Pancreas (tissue), 10 donors: ENCODE results near the gene SOD3. TPM values are rescaled to one million over a fixed set of nuclear protein-coding genes. Genes with fewer than 3 reads are reported as not detected.

Experiments
- ATAC-seq, 4 donors: fragments of 200-7000 bp; cut with Tn5 transposase; one replicate each; pipeline versions ENCODE4 v1.8.0 to v1.9.1; 2020; ENCODE audit warnings: mild to moderate bottlenecking in 4 of 4, moderate library complexity in 4 of 4
- DNase-seq, 6 donors: peaks; one replicate each; pipeline ENCODE4 v3.0.0-alpha.2; 2020
- FAIRE-seq: peaks from 2 replicates; lab custom pipeline; 2012; peaks lifted over from hg19 to GRCh38; lab: Jason Lieb, UNC
- H3K27ac ChIP-seq, 4 donors: fragments of 200-600 bp; sonication (generic); 1 replicate in 3 of 4; 2 replicates in 1 of 4; pipeline versions ENCODE4 v1.5.0 to v1.8.0; 2020
- H3K27me3 ChIP-seq, 4 donors: fragments of 200-600 bp; one replicate each; pipeline ENCODE4 v1.8.0; 2021
- H3K36me3 ChIP-seq, 3 donors: fragments of 200-600 bp; sonication (generic) in 1 of 3; one replicate each; pipeline versions ENCODE4 v1.5.0 to v1.8.0; 2020 to 2021
- H3K4me1 ChIP-seq, 3 donors: fragments of 200-600 bp; one replicate each; pipeline ENCODE4 v1.8.0; 2021
- H3K4me3 ChIP-seq, 4 donors: fragments of 200-600 bp; sonication (generic) in 2 of 4; one replicate each; pipeline versions ENCODE4 v1.5.0 to v1.8.0; 2020 to 2021
- H3K9me3 ChIP-seq, 4 donors: fragments of 200-600 bp; one replicate each; pipeline ENCODE4 v1.8.0; 2021
- WGBS, 2 donors: extraction: QIAGEN DNeasy Blood & Tissue Kit; methylation state at CpG; one replicate each; pipeline ENCODE4 v1.1.7; 2013; 5-methylcytosine and 5-hydroxymethylcytosine counted together
- intact Hi-C, 3 donors: fragments of 100-400 bp; cut with DNase I; formaldehyde crosslinking; loops; one replicate each; pipeline versions ENCODE4 v1.11.1 to v1.14.2; 2022
- polyA plus RNA-seq, 2 donors: library from polyadenylated mRNA; stranded (reverse); fragments of 200-250 nt; gene quantifications; one replicate each; pipeline ENCODE4 v1.2.3, GENCODE V29; 2013
- total RNA-seq, 6 donors: library from RNA; stranded (reverse); fragmentation: NEBNext Ultra II Directional in 4 of 6; extraction: Animal tissue kit (Norgen Biotek cat#: 25700) in 4 of 6; gene quantifications; one replicate each; pipeline versions ENCODE4 v1.2.1 to v1.2.4, GENCODE V29; 2021 to 2023
- TF ChIP-seq, protein P1 (sequence below), 4 donors: fragments of 200-600 bp; sonication (generic) in 3 of 4; IDR thresholded peaks; one replicate each; pipeline versions ENCODE4 v1.5.0 to v1.8.0; 2021; ENCODE audit warnings: antibody characterized with exemption in 4 of 4
- donor health status: healthy with polysubstance abuse.
- donor health status: DM: no; HTN: no; CAD: no; lungs with moderate emphysema.
- donor health status: DM: no; HTN: no; CAD: no.
- donor health status: control.
- donor health status: control.
- donor health status: Bipolar disorder and iron deficiency.
- donor health status: DM: yes; HTN: yes; CAD: no.
- donor health status: DM: no; HTN: no; CAD: no.
- donor health status: DM: no; HTN: no; CAD: no.
- donor health status: DM: yes; HTN: yes; CAD: no.

Gene SOD3
- total and polyA plus RNA-seq, 8 donors: 21.2 to 43.9 (median 37.2) TPM

DNA sequence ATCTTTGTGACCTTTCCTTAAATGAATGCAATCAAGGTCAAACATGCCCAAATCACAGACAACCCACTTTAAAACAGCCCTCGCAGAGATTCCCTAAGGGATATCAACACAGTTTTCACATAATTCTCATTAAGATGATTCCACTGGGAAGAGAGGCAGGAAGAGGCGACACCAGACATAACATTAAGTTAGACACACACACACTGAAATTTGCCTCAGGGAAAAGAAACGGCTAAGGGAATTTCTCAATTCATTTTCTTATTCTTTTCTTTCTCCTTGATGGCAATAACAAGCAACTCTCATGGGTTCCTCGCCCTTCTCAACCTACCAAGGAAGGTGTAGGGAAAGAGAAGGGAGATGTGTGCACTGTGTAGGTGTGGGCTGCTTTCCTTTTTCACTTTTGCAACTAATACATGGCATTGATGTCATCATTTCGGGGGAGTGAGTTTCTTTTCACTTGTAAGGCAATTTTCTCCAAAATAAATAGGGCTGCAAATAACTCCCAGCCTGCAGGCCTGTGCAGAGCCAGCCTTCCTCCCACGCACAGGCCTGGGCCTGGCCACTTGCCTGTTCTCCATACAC is 41.4 kb downstream of the SOD3 start:
- H3K36me3 ChIP-seq: peaks cover 3 to 16% (median 4%) of the 10 kb centered on the region in 3 donors
- WGBS, 2 donors: 93 to 94% methylated on average over 6 of the region's 6 CpGs
- H3K27ac ChIP-seq: no peak overlapping the region
- TF ChIP-seq, protein P1, sequence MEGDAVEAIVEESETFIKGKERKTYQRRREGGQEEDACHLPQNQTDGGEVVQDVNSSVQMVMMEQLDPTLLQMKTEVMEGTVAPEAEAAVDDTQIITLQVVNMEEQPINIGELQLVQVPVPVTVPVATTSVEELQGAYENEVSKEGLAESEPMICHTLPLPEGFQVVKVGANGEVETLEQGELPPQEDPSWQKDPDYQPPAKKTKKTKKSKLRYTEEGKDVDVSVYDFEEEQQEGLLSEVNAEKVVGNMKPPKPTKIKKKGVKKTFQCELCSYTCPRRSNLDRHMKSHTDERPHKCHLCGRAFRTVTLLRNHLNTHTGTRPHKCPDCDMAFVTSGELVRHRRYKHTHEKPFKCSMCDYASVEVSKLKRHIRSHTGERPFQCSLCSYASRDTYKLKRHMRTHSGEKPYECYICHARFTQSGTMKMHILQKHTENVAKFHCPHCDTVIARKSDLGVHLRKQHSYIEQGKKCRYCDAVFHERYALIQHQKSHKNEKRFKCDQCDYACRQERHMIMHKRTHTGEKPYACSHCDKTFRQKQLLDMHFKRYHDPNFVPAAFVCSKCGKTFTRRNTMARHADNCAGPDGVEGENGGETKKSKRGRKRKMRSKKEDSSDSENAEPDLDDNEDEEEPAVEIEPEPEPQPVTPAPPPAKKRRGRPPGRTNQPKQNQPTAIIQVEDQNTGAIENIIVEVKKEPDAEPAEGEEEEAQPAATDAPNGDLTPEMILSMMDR (IDR thresholded peaks at IDR 0.05): no peak
- H3K4me3 ChIP-seq: no peak overlapping the region
- DNase-seq: no peak
- no peaks in the 10 kb centered on the region for H3K4me1 ChIP-seq
- H3K27me3 ChIP-seq: no peaks in the 10 kb centered on the region
- ATAC-seq: no peak
- intact Hi-C loops: no loop called here
- FAIRE-seq: no peak
- no peaks in the 10 kb centered on the region for H3K9me3 ChIP-seq

DNA sequence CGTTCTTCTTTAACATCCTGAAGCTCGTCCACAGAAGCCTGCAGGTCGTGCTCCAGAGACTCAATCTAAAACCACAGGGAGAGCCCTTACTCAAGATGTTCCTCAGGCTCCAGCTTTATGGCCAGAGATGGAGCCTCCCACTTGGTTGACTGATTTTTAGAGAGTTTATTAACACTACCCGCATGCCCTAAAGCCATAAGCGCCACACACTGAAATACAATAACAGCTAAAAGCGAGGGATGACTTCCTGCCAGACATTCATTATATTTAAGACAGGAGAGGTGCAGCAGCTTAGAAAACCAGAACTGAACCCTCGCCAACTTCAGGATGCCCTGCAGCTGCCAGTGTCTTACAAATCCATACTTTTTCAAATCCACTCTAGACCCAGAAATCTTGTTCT is 42.0 kb downstream of the SOD3 start:
- FAIRE-seq (no peak), ATAC-seq (no peak), DNase-seq (no peak)
- Histone ChIP-seq H3K9me3 (no peaks in the 10 kb centered on the region), H3K4me3 (no peak overlapping the region), H3K27me3 (no peaks in the 10 kb centered on the region), H3K4me1 (no peaks in the 10 kb centered on the region), H3K36me3 (peaks cover 3 to 16% (median 4%) of the 10 kb centered on the region in 3 donors), H3K27ac (no peak overlapping the region)
- intact Hi-C loops: no loop called here
- WGBS, 2 donors: 94 to 96% methylated on average over 7 of the region's 7 CpGs
- TF ChIP-seq, protein P1 (IDR thresholded peaks at IDR 0.05): no peak

DNA sequence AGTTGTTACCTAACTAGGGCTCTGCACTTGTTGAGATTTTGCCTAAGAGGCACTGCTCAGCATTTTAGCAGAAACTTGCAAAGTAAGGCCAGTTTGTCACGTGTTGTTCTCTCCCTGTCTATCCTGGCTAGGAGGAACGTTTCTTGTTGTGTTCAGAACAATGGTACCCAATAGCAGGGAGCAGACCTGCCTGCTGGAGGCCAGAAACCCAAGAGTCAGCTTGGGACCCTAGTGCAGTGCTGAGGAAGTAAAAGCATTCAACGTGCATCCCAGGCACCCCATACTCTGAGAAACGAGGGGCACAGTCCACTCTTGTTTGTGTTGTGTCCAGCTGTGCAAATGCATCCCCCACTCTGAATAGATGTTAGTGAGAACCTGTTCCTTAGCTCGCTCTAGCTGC is 42.4 kb downstream of the SOD3 start:
- Histone ChIP-seq H3K9me3 (no peaks in the 10 kb centered on the region), H3K27ac (no peak overlapping the region), H3K4me3 (no peak overlapping the region), H3K4me1 (no peaks in the 10 kb centered on the region), H3K27me3 (no peaks in the 10 kb centered on the region), H3K36me3 (peaks cover 3 to 16% (median 4%) of the 10 kb centered on the region in 3 donors)
- intact Hi-C loops: no loop called here
- FAIRE-seq (no peak), DNase-seq (no peak), ATAC-seq (no peak)
- TF ChIP-seq, protein P1 (IDR thresholded peaks at IDR 0.05): no peak
- WGBS, 2 donors: 74 to 76% methylated on average over 5 of the region's 5 CpGs

DNA sequence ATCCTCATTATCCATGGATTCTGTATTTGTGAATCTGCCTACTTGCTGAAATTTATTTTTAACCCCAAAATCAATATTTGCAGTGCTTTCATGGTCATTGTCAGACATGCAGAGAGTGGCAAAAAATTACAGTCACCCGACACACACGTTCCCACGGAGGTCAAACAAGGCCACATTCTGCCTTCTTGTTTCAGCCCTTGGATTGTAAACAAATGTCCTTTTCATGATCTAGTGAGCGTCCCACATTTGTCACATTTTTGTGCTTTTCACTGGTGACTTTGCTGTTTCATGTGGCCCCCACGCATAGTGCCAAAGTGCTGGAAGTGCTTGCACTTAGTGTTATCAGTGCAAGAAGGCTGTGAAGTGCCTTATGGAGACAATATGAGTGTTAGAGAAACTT is 45.0 kb downstream of the SOD3 start:
- TF ChIP-seq, protein P1 (IDR thresholded peaks at IDR 0.05): no peak
- 61 to 62% methylated on average over 5 of the region's 5 CpGs for WGBS, 2 donors
- ATAC-seq: peak in 1 of 4 donors; percentile 14

DNA sequence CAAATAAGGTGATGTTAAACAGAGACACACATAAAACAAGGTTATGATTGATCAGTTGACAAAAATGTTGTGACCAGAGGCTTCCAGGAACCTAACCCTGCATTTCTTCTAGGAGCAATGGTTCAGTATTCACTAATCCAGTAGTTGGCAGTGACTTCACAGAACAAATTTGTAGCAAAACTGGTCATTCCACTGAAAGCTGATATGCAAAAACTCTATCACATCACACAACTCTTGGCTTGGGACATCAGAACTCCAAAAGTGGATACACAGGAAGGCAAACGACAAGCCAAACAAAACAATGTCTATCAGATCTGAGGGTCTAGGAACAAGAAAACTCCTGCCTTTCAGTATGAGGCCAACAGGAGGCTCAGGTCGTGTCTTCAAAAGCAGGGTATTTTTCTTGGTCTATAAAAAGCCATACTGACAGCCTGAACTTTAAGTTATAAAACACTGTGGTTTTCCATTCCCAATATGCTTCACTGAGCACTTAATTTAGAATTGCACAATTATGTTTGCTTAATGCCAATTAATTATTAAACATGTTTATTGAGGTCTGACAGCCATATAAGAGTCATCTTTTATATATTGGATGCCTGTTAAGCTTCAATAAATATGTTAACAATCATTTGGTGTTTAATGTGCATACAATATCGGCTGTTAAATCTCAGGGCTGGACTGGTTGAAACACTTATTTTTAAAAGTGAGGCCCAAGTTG is 45.6 kb downstream of the SOD3 start:
- H3K4me3 ChIP-seq: no peak overlapping the region
- DNase-seq (no peak), FAIRE-seq (no peak), ATAC-seq (peak in 1 of 4 donors; percentile 17)
- H3K4me1 ChIP-seq: no peaks in the 10 kb centered on the region
- WGBS, 2 donors: 68 to 73% methylated on average over 3 of the region's 3 CpGs
- intact Hi-C loops: no loop called here
- no peaks in the 10 kb centered on the region for H3K27me3 ChIP-seq
- H3K9me3 ChIP-seq: no peaks in the 10 kb centered on the region
- TF ChIP-seq, protein P1 (IDR thresholded peaks at IDR 0.05): no peak
- peaks cover 0 to 4% (median 0%) of the 10 kb centered on the region in 3 donors for H3K36me3 ChIP-seq
- no peak overlapping the region for H3K27ac ChIP-seq

More for the DNA sequence above, 45.0 kb downstream of the SOD3 start:
- Histone ChIP-seq H3K4me3 (no peak overlapping the region), H3K36me3 (peaks cover 0 to 4% (median 0%) of the 10 kb centered on the region in 3 donors), H3K27me3 (no peaks in the 10 kb centered on the region), H3K4me1 (no peaks in the 10 kb centered on the region), H3K9me3 (no peaks in the 10 kb centered on the region), H3K27ac (no peak overlapping the region)
- DNase-seq (no peak), FAIRE-seq (no peak)
- intact Hi-C loops: no loop called here
